AG09319 (cell line): ENCODE data around the gene CSN1S1.
"Not testable (repeated sequence)": the region's sequence is repeated elsewhere in the genome, so short reads cannot be mapped to it uniquely, and the experiment has no call there.

Experiments
- DNase-seq: peaks from one replicate; pipeline ENCODE4 v3.0.0-alpha.2; 2010; ENCODE audit warnings: low read depth; ENCODE audit errors: extremely low read depth
- CTCF ChIP-seq: IDR thresholded peaks from 2 replicates; pipeline ENCODE4 v1.5.1; 2011; ENCODE audit warnings: low read depth, mild to moderate bottlenecking, inconsistent platforms, low read length, moderate library complexity

Gene CSN1S1

GRCh38 chr4:69907151-69907550 is 23.7 kb upstream of the CSN1S1 start:
- DNase-seq: no peak
- no peak for TF ChIP-seq CTCF

DNA sequence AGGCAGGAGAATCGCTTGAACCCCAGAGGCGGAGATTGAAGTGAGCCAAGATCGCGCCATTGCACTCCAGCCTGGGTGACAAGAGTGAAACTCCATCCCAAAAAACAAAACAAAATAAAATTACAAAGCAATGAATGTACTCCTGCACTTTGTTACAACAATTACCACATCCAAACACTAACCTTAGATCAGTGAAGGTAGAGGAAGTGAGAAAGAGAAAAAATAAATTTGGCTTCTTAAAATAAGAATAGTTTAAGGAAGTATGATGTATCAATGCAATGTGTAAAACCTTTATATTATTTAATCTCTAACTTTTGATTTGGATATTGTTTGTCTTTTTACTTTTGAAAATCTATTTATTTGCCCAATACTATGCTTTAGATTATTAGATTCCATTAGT is 21.7 kb upstream of the CSN1S1 start:
- no peak for TF ChIP-seq CTCF
- no peak for DNase-seq

DNA sequence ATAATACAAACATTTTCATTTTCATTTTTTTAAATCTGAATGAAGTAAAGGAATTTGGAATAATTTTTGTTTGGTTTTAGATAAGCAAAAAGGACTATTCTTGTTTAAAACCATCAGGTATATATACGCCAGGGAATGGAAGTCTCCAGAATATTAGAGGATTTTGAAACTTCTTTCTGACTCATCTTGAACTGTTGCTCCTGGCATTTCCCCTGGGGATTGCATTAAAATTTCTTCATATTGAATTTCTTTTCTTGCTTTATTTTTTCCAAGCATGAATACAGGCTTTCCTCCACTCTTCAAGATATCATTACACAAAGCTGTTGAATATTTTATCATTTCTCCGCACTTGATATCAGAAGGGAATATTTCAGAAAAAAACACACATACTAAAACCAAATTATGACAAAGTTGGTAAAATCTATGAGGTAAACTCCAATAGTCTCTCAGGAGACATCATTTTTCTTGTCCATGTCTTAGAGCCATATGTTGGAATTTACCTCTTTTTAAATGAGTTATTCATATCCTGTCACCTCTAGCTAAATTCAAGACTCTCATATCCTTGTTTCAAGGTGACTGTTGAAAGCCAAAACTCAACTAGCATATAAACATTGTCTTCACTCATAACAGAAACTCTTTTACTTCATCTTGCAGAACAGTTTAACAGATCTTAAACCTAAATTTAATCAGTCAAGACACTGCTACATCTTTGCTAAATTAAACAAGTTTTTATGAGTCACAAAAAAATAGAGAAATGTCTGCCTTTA is 20.7 kb upstream of the CSN1S1 start:
- TF ChIP-seq CTCF: no peak
- DNase-seq: peak; percentile 16

DNA sequence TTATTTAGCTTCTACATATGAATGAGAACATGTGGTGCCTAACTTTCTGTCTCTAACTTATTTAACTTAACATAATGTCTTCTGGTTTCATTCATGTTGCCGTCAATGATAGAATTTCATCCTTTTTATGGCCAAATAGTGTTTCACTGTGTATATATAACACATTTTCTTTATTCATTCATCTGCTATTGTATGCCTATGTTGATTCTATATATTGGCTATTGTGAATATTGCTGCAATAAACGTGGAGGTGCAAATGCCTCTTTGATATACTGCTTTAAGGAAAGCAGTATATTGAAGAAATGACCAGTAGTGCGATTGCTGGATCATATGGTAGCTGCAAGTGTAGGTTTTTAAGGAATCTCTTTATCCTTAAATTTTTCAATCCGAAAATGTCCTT is 10.0 kb upstream of the CSN1S1 start:
- no peak for TF ChIP-seq CTCF
- DNase-seq: no peak

DNA sequence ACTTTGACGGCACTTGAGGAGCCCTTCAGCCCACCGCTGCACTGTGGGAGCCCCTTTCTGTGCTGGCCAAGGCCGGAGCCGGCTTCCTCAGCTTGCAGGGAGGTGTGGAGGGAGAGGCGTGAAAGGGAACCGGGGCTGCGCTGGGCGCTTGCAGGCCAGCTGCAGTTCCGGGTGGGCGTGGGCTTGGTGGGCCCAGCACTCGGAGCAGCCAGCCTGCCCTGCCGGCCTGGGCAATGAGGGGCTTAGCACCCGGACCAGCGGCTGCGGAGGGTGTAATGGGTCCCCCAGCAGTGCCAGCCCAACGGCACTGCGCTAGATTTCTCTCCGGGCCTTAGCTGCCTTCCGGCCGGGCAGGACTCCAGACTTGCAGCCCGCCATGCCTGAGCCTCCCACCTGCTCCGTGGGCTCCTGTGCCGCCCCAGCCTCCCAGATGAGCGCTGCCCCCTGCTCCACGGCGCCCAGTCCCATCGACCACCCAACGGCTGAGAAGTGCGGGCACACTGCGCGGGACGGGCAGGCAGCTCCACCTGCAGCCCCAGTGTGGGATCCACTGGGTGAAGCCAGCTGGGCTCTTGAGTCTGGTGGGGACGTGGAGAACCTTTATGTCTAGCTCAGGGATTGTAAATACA is 7.0 kb upstream of the CSN1S1 start:
- DNase-seq: not testable (repeated sequence)

DNA sequence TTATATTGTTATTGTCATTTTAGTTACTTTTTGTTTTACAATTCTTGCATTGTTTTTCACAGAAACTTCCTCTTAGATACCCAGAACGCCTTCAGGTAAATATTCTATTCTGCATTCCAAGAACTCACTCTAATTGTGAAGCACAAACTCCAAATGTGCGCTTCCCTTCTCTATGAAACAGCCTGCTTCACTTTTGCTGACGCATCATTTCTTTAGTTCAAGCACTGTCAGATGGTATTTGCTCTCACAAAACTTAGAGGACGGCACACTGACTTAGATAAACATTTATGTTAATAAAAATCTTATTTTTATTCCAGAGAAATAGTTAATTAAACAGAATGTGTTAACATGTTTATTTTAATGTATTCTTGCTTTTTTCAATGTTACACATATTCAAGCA is 3.3 kb downstream of the CSN1S1 start:
- TF ChIP-seq CTCF: no peak
- DNase-seq: no peak

DNA sequence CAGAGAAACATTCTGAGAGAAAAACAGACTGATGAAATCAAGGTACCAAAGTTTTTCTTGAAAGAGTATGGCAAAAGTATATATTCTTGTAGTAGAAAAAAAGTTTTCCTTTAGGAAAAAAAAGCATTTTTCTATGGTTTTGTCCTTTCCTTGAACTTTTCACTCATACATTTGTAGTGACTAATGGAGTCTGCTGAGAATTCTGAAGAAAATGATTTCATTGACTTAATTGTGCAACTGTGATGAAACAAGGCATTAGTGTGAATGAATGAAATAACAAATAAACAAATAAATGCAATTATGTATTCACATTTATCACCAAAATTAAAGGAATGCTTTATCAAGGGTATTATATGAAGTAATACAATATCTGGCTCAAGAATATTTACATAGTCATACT is 5.7 kb downstream of the CSN1S1 start:
- no peak for TF ChIP-seq CTCF
- no peak for DNase-seq

- DNase-seq: no peak
- TF ChIP-seq CTCF: no peak
These were observed 20.7 kb downstream of the CSN1S1 start for GRCh38 chr4:69951602-69952001.
